Lung (tissue), 12 donors: Measurements from ENCODE around the gene QRFP. TPM values are rescaled to one million over a fixed set of nuclear protein-coding genes. Genes with fewer than 3 reads are reported as not detected.

ENCODE experiments used
- ATAC-seq: fragments of 200-7000 bp; cut with Tn5 transposase; one replicate; pipeline ENCODE4 v1.9.1; 2020; ENCODE audit warnings: moderate number of reproducible peaks; ENCODE audit not compliant: insufficient read depth, low FRiP score
- DNase-seq, 3 donors: peaks; one replicate each; pipeline ENCODE4 v3.0.0-alpha.2; 2013 to 2017
- H3K27ac ChIP-seq, 2 donors: one replicate each; pipeline ENCODE4 v1.5.1; 2013; ENCODE audit warnings: mild to moderate bottlenecking in 2 of 2, moderate library complexity in 2 of 2, control low read depth in 1 of 2, inconsistent platforms in 1 of 2, low read depth in 1 of 2, low read length in 1 of 2
- H3K27me3 ChIP-seq, 3 donors: one replicate each; pipeline ENCODE4 v1.5.1; 2013; ENCODE audit warnings: low read length in 2 of 3; ENCODE audit not compliant: control insufficient read depth in 3 of 3, insufficient read depth in 3 of 3
- H3K36me3 ChIP-seq, 4 donors: one replicate each; pipeline ENCODE4 v1.5.1; 2013; ENCODE audit warnings: low read length in 4 of 4, mild to moderate bottlenecking in 1 of 4, moderate library complexity in 1 of 4; ENCODE audit not compliant: control insufficient read depth in 4 of 4, insufficient read depth in 4 of 4
- H3K4me1 ChIP-seq, 5 donors: one replicate each; pipeline ENCODE4 v1.5.1; 2013; ENCODE audit warnings: low read length in 5 of 5, mild to moderate bottlenecking in 2 of 5, moderate library complexity in 1 of 5; ENCODE audit not compliant: control insufficient read depth in 5 of 5, insufficient read depth in 5 of 5
- H3K4me3 ChIP-seq: one replicate; pipeline ENCODE4 v1.5.1; 2013; ENCODE audit warnings: mild to moderate bottlenecking, control low read depth, moderate library complexity
- H3K9ac ChIP-seq, 2 donors: one replicate each; pipeline ENCODE4 v1.5.1; 2013; ENCODE audit warnings: low read length in 2 of 2, control low read depth in 1 of 2; ENCODE audit not compliant: insufficient read depth in 1 of 2
- H3K9me3 ChIP-seq, 4 donors: one replicate each; pipeline ENCODE4 v1.5.1; 2013; ENCODE audit warnings: low read length in 3 of 4, mild to moderate bottlenecking in 1 of 4, moderate library complexity in 1 of 4; ENCODE audit not compliant: control insufficient read depth in 4 of 4, insufficient read depth in 3 of 4
- WGBS, 2 donors: extraction: QIAGEN DNeasy Blood & Tissue Kit; methylation state at CpG; one replicate each; pipeline ENCODE4 v1.1.7; 2013; 5-methylcytosine and 5-hydroxymethylcytosine counted together
- polyA plus RNA-seq, 2 donors: library from polyadenylated mRNA; stranded (reverse); fragments of 200-250 nt; gene quantifications; one replicate each; pipeline ENCODE4 v1.2.1, GENCODE V29; 2013
- total RNA-seq, 2 donors: library from RNA; depleted of rRNA in 1 of 2; stranded (reverse); fragments of >200 nt in 1 of 2; gene quantifications; one replicate each; pipeline ENCODE4 v1.2.1, GENCODE V29; 2014 to 2021
- TF ChIP-seq, protein P1 (sequence below): IDR thresholded peaks from 2 replicates; pipeline ENCODE4 v1.5.1; 2012; ENCODE audit warnings: mild to moderate bottlenecking; ENCODE audit errors: control extremely low read depth, extremely low read depth
- donor health status: control.
- donor health status: control.
- donor health status: Bipolar disorder and iron deficiency.
- donor health status: healthy.
- donor health status: DM: yes; HTN: yes; CAD: no.

The QRFP gene
- total and polyA plus RNA-seq, 4 donors, result 0.13 to 0.16 TPM; not detected in 2

DNA sequence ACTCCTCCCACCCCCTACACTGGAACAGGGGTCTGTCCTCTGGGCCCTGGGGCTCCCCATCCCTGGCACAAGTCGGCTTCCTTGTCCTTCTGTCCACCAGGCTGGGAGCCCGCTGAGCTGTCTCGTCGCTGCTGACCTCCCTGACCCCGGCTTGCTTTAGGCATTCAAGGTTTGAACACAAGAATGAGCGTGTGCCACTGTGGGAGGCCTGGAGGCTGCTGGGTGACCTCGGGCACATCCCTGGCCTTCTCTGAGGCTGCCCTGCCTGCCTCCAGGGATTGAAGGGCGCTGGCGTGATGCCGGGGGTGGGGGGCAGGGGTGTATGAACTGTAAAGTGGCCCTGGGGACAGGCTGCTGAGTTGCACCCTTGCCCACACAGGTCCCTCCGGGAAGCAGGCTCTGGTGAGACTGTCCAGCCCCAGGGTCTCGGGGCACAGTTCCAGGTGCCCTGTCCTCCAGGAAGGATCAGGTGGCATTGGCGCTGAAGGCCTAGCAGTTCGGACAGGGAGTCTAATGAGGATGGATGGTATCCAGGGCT is 24.2 kb upstream of the QRFP start:
- Histone ChIP-seq H3K9ac (no peak overlapping the region), H3K27ac (no peak overlapping the region), H3K27me3 (peaks cover 0 to 34% (median 0%) of the 10 kb centered on the region in 3 donors), H3K4me1 (peaks cover 0 to 15% (median 0%) of the 10 kb centered on the region in 5 donors), H3K4me3 (no peak overlapping the region), H3K36me3 (no peaks in the 10 kb centered on the region), H3K9me3 (no peaks in the 10 kb centered on the region)
- ATAC-seq (no peak), DNase-seq (no peak)
- 70 to 77% methylated on average over 14 of the region's 14 CpGs for WGBS, 2 donors
- TF ChIP-seq, protein P1, sequence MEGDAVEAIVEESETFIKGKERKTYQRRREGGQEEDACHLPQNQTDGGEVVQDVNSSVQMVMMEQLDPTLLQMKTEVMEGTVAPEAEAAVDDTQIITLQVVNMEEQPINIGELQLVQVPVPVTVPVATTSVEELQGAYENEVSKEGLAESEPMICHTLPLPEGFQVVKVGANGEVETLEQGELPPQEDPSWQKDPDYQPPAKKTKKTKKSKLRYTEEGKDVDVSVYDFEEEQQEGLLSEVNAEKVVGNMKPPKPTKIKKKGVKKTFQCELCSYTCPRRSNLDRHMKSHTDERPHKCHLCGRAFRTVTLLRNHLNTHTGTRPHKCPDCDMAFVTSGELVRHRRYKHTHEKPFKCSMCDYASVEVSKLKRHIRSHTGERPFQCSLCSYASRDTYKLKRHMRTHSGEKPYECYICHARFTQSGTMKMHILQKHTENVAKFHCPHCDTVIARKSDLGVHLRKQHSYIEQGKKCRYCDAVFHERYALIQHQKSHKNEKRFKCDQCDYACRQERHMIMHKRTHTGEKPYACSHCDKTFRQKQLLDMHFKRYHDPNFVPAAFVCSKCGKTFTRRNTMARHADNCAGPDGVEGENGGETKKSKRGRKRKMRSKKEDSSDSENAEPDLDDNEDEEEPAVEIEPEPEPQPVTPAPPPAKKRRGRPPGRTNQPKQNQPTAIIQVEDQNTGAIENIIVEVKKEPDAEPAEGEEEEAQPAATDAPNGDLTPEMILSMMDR, result no peak

DNA sequence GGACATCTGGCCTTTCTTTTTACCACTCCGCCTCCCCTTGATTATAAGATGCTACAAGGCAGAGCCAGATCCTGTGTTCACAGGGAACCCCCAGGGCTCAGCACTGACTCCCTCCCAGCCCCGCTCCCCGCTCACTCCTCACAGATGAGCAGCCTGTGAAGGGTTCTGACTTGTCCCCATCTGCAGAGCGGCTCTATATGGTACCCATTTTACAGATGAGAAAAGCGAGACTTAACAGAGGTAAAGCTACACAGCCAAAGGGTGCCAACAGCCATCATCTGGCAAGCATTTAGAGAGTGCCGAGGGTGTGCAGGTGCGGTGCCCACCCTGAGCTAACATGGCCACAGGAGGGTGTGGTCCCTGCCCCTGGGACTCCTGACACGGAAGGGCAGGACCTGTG is 23.6 kb upstream of the QRFP start:
- TF ChIP-seq, protein P1, result no peak
- WGBS, 2 donors, result 90 to 94% methylated on average over 8 of the region's 8 CpGs
- ATAC-seq (no peak), DNase-seq (no peak)
- no peaks in the 10 kb centered on the region for H3K9me3 ChIP-seq
- H3K27me3 ChIP-seq, result peaks cover 0 to 37% (median 0%) of the 10 kb centered on the region in 3 donors
- H3K4me3 ChIP-seq, result no peak overlapping the region
- H3K36me3 ChIP-seq, result no peaks in the 10 kb centered on the region
- no peak overlapping the region for H3K9ac ChIP-seq
- no peak overlapping the region for H3K27ac ChIP-seq
- H3K4me1 ChIP-seq, result peaks cover 0 to 15% (median 0%) of the 10 kb centered on the region in 5 donors

DNA sequence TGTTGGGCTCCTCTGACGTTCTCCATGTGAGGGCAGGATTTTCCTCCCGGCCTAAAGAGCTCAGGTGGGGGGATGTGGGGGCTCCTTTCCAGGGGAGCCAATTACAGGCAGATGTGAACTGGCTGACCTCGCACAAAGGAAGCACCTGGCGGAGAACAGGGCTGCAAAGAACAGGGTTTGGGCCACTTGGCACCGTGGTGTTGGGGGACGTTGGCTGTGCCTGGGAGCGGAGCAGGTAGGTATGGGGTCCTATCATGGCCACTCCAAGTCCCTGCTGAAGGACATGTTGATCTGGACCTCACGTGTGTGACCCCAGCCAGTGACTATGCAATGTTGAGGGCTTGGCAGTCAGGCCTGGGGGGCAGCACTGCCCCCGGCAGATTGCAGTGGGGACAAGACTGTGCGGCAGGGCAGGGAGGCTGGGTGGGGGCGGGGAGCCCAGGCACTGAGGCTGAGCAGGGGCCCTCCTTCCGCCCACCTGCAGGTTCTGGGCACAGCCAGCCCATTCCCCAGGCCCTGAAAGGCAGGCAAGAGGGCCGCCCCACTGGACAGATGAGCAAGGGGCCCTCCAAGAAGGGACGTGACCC is 23.0 kb upstream of the QRFP start:
- H3K27me3 ChIP-seq, result peaks cover 0 to 35% (median 0%) of the 10 kb centered on the region in 3 donors
- no peaks in the 10 kb centered on the region for H3K9me3 ChIP-seq
- H3K27ac ChIP-seq, result no peak overlapping the region
- H3K4me3 ChIP-seq, result no peak overlapping the region
- no peak overlapping the region for H3K9ac ChIP-seq
- DNase-seq (no peak), ATAC-seq (no peak)
- H3K4me1 ChIP-seq, result peaks cover 0 to 15% (median 0%) of the 10 kb centered on the region in 5 donors
- H3K36me3 ChIP-seq, result no peaks in the 10 kb centered on the region
- TF ChIP-seq, protein P1, result no peak
- WGBS, 2 donors, result 69 to 79% methylated on average over 14 of the region's 14 CpGs
